ENCODE data around the gene STC2. TPM values are rescaled to one million over a fixed set of nuclear protein-coding genes. Genes with fewer than 3 reads are reported as not detected.

STC2 gene
- total RNA-seq, 4 donors from 2014 or later = 0.90 to 3.9 (median 1.2) TPM

DNA sequence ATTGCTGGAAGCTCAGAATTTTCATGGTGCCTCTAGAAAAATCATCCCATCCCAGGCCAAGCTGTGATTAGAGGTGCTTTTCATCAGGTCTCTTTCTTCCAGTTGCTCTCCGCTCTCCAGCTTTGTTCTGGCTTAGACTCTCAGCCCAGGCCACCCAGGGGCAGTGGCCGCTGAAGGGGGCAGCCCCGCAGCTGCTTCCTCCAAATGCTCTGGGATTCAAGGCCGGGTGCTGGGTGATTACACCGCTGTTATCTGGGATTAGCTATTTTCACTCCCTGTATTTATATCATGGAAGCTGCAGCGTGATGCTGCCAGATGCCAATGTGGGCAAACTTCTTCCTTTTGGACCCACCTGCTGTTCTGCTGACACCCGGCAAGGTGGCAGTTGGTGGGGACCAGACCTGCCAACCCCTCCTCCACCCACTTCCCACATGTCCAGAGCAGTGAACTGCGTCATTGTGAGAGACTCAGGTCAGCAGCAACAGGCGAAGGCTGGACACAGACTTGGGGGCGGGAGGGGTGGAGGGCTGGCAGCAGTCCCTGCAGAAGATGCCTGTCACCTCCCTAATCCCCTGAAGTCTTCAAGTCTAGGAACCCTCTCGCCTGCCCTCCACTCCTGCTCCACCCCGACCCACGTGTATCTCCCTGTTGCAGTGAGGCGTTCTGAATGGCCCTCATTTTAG, 59.3 kb downstream of the STC2 start:
- no peak overlapping the region for H3K4me3 ChIP-seq
- 50 to 56% methylated on average over 13 to 14 of the region's 14 CpGs for WGBS, 2 donors
- DNase-seq (ENCODE audit: low spot score in 2 of 2) = no peak
- H3K4me1 ChIP-seq = no peaks in the 10 kb centered on the region
- TF ChIP-seq POLR2A (IDR thresholded peaks at IDR 0.05) (no peak), EP300 (IDR thresholded peaks at IDR 0.05) (no peak)
- TF ChIP-seq, protein P1, sequence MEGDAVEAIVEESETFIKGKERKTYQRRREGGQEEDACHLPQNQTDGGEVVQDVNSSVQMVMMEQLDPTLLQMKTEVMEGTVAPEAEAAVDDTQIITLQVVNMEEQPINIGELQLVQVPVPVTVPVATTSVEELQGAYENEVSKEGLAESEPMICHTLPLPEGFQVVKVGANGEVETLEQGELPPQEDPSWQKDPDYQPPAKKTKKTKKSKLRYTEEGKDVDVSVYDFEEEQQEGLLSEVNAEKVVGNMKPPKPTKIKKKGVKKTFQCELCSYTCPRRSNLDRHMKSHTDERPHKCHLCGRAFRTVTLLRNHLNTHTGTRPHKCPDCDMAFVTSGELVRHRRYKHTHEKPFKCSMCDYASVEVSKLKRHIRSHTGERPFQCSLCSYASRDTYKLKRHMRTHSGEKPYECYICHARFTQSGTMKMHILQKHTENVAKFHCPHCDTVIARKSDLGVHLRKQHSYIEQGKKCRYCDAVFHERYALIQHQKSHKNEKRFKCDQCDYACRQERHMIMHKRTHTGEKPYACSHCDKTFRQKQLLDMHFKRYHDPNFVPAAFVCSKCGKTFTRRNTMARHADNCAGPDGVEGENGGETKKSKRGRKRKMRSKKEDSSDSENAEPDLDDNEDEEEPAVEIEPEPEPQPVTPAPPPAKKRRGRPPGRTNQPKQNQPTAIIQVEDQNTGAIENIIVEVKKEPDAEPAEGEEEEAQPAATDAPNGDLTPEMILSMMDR (IDR thresholded peaks at IDR 0.05) = no peak
- H3K36me3 ChIP-seq = no peaks in the 10 kb centered on the region
- no peak overlapping the region for H3K27ac ChIP-seq
- H3K27me3 ChIP-seq = peaks cover 0 to 29% of the 10 kb centered on the region in 2 donors
- H3K9me3 ChIP-seq = peaks cover 0 to 10% (median 0%) of the 10 kb centered on the region in 4 donors

DNA sequence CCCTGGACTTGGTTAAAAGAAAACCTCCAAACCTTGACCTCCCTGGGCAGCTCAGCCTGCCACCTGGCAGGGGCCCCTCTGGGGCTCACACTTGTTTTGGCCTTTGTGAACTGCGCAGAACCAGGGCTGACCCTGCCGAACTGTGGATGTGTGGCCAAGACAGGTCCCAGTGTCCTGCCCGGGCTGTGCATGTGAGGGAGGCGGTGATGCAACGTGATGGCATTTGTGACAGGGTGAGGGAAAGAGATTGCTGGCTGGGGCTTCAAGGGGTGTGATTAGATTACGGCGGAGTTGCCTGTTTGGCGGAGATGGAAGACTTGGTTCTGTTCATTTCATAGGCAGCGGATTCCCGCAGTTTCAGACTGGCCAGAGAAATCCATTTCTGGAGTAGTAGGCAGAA, 62.8 kb downstream of the STC2 start:
- no peaks in the 10 kb centered on the region for H3K9me3 ChIP-seq
- no peak for DNase-seq (ENCODE audit: low spot score in 2 of 2)
- H3K4me1 ChIP-seq = no peaks in the 10 kb centered on the region
- H3K27me3 ChIP-seq = peaks cover 0 to 31% of the 10 kb centered on the region in 2 donors
- no peak overlapping the region for H3K27ac ChIP-seq
- no peak overlapping the region for H3K4me3 ChIP-seq
- no peak for TF ChIP-seq POLR2A (IDR thresholded peaks at IDR 0.05)
- TF ChIP-seq, protein P1 (IDR thresholded peaks at IDR 0.05) = no peak
- TF ChIP-seq EP300 (IDR thresholded peaks at IDR 0.05) = no peak
- no peaks in the 10 kb centered on the region for H3K36me3 ChIP-seq
- 55 to 58% methylated on average over 10 of the region's 10 CpGs for WGBS, 2 donors

Small RNAs within 50 kb of the gene (small RNA-seq; reads per million reads assigned to genes)
- gene MIR8056 (not detected), gene RNA5SP200 (not detected), gene RNU6-500P (not detected)

Other genes starting within 250 kb of the STC2 start
- 10 to 100 TPM in 2 of 4 donors, 1 to 10 TPM in 2; 2.2 to 15.6 (median 10.0) TPM for gene BNIP1, start 183.9 kb downstream of the STC2 start, total RNA-seq
- gene NKX2-5, start 93.2 kb downstream of the STC2 start, total RNA-seq = not detected